Endodermal cell (in vitro differentiated cells): ENCODE measurements around the gene DPP8. TPM values are rescaled to one million over a fixed set of nuclear protein-coding genes. Genes with fewer than 3 reads are reported as not detected.

Experiments
- DNase-seq: peaks from one replicate; pipeline ENCODE4 v3.0.0-alpha.2; 2017
- H3K27ac ChIP-seq: 2 replicates; pipeline ENCODE4 v1.5.1; 2013; ENCODE audit warnings: mild to moderate bottlenecking, low read depth, low read length, moderate library complexity
- H3K27me3 ChIP-seq: 2 replicates; pipeline ENCODE4 v1.6.1; 2013; ENCODE audit warnings: mild to moderate bottlenecking, low read length, moderate library complexity; ENCODE audit not compliant: insufficient read depth, control insufficient read depth, poor library complexity, severe bottlenecking
- H3K36me3 ChIP-seq: 2 replicates; pipeline ENCODE4 v1.7.0; 2013; ENCODE audit warnings: mild to moderate bottlenecking, low read length, moderate library complexity; ENCODE audit not compliant: control insufficient read depth, insufficient read depth
- H3K4me1 ChIP-seq: one replicate; pipeline ENCODE4 v1.7.0; 2013; ENCODE audit warnings: low read length; ENCODE audit not compliant: control insufficient read depth, insufficient read depth
- H3K4me3 ChIP-seq: 2 replicates; pipeline ENCODE4 v1.5.1; 2013; ENCODE audit warnings: mild to moderate bottlenecking, low read length, moderate library complexity
- H3K9ac ChIP-seq: 2 replicates; pipeline ENCODE4 v1.6.1; 2013; ENCODE audit warnings: mild to moderate bottlenecking, low read length, moderate library complexity; ENCODE audit not compliant: poor library complexity, severe bottlenecking; ENCODE audit errors: extremely low read depth
- H3K9me3 ChIP-seq: 2 replicates; pipeline ENCODE4 v1.6.1; 2013; ENCODE audit warnings: mild to moderate bottlenecking, low read length, moderate library complexity; ENCODE audit not compliant: control insufficient read depth
- H3K27ac Mint-ChIP-seq: 2 replicates; pipeline ENCODE4 v1.8.0; 2020; ENCODE audit warnings: mixed read lengths
- H3K27me3 Mint-ChIP-seq: 2 replicates; pipeline ENCODE4 v1.8.0; 2021; ENCODE audit warnings: mild to moderate bottlenecking, mixed read lengths; ENCODE audit not compliant: insufficient read depth
- H3K36me3 Mint-ChIP-seq: 2 replicates; pipeline ENCODE4 v1.8.0; 2020; ENCODE audit warnings: low read depth, mixed read lengths
- H3K4me1 Mint-ChIP-seq: 2 replicates; pipeline ENCODE4 v1.8.0; 2020; ENCODE audit warnings: mixed read lengths
- H3K4me3 Mint-ChIP-seq: 2 replicates; pipeline ENCODE4 v1.8.0; 2020; ENCODE audit warnings: mild to moderate bottlenecking, moderate library complexity, mixed read lengths
- H3K9me3 Mint-ChIP-seq: 2 replicates; pipeline ENCODE4 v1.8.0; 2020; ENCODE audit warnings: mild to moderate bottlenecking, mixed read lengths
- CTCF ChIP-seq: fragments of 200-600 bp; sonication (generic); conservative IDR thresholded peaks from 2 replicates; pipeline ENCODE4 v1.5.0; 2021; ENCODE audit warnings: antibody characterized with exemption, mild to moderate bottlenecking
- WGBS, 2 experiments: methylation state at CpG; one replicate each; pipeline versions ENCODE4 v1.1.5 to v1.1.7; 2013; ENCODE audit warnings: missing lambda C conversion rate in 2 of 2, mixed read lengths in 1 of 2; ENCODE audit not compliant: insufficient coverage in 1 of 2, insufficient read length in 1 of 2; 5-methylcytosine and 5-hydroxymethylcytosine counted together
- total RNA-seq, 2 donors: library from RNA; stranded (reverse); fragmentation: NEBNext Ultra II Directional in 1 of 2; extraction: Animal tissue kit (Norgen Biotek cat#: 25700) in 1 of 2; gene quantifications; 2 replicates in 1 of 2; 3 replicates in 1 of 2; pipeline ENCODE4 v1.2.1, GENCODE V29; 2021

Gene DPP8
- total RNA-seq, 2 donors from 2014 or later, result 31.8 to 34.9 TPM

DNA sequence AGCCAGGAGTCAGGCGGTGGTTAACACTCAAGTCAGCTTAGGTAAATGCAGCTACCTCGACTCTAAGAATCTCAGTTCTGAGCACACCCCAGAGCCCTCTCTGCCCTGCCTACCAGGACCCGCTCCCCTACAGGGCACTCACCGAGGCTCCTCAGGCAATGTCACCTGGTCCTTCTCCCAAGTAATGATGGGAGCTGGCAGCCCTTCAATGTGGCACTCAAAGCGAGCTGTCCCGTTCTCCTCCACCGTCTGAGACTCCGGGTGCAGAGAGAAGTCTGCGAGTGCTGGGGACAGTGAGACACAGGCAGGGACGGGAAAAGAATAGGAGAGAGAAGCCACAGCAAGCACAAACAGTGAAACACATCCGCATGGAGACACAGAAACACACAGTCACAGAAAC, 107.5 kb downstream of the DPP8 start:
- no peak overlapping the region for H3K27ac Mint-ChIP-seq
- Histone ChIP-seq H3K4me3 (no peak overlapping the region), H3K27ac (no peak overlapping the region), H3K36me3 (peaks cover 25% of the 10 kb centered on the region), H3K27me3 (no peaks in the 10 kb centered on the region), H3K9ac (no peak overlapping the region), H3K4me1 (peaks cover 18% of the 10 kb centered on the region), H3K9me3 (no peaks in the 10 kb centered on the region)
- H3K36me3 Mint-ChIP-seq, result peaks cover 9% of the 10 kb centered on the region
- no peak overlapping the region for H3K4me3 Mint-ChIP-seq
- WGBS, 2 experiments, result 94 to 99% methylated on average over 10 to 11 of the region's 11 CpGs
- H3K27me3 Mint-ChIP-seq, result no peaks in the 10 kb centered on the region
- H3K9me3 Mint-ChIP-seq, result no peaks in the 10 kb centered on the region
- DNase-seq, result no peak
- no peak for TF ChIP-seq CTCF
- H3K4me1 Mint-ChIP-seq, result peaks cover 31% of the 10 kb centered on the region

DNA sequence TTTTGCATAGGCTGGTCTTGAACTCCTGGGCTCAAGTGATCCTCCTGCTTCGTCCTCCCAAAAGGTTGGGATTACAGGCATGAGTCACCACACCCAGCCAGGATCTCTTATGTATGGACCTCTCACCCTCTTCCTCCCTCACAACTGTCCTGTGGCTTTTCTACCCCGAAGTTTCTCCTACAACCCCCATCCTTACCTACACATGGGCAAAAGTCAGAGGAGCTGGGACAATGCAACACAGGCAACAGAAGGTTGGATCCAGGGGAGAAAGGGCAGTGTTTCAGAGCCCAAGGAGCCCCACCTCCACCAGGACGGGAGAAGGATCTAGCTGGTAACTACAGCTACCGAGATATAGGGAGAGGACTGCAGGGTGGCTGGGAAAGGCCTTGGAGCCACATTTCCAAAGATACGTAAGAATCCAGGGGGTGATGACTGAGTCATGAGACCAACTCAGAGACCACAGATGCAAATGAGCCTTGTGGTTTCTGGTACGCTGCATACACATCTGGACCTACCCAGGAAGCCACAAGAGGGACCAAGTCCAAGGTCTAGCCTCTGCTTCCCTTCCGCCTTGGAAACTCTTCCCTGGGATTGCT, 108.4 kb downstream of the DPP8 start:
- H3K27me3 Mint-ChIP-seq, result no peaks in the 10 kb centered on the region
- WGBS, 2 experiments, result 92 to 93% methylated on average over 5 to 7 of the region's 7 CpGs
- DNase-seq, result no peak
- H3K9ac ChIP-seq, result no peak overlapping the region
- no peaks in the 10 kb centered on the region for H3K9me3 Mint-ChIP-seq
- H3K4me1 Mint-ChIP-seq, result peaks cover 27% of the 10 kb centered on the region
- TF ChIP-seq CTCF, result no peak
- H3K27ac Mint-ChIP-seq, result peak overlapping the region; percentile 15
- H3K27ac ChIP-seq, result no peak overlapping the region
- H3K4me3 ChIP-seq, result no peak overlapping the region
- no peaks in the 10 kb centered on the region for H3K9me3 ChIP-seq
- H3K36me3 Mint-ChIP-seq, result peaks cover 9% of the 10 kb centered on the region
- H3K27me3 ChIP-seq, result no peaks in the 10 kb centered on the region
- peaks cover 9% of the 10 kb centered on the region for H3K4me1 ChIP-seq
- H3K4me3 Mint-ChIP-seq, result no peak overlapping the region
- peaks cover 25% of the 10 kb centered on the region for H3K36me3 ChIP-seq

DNA sequence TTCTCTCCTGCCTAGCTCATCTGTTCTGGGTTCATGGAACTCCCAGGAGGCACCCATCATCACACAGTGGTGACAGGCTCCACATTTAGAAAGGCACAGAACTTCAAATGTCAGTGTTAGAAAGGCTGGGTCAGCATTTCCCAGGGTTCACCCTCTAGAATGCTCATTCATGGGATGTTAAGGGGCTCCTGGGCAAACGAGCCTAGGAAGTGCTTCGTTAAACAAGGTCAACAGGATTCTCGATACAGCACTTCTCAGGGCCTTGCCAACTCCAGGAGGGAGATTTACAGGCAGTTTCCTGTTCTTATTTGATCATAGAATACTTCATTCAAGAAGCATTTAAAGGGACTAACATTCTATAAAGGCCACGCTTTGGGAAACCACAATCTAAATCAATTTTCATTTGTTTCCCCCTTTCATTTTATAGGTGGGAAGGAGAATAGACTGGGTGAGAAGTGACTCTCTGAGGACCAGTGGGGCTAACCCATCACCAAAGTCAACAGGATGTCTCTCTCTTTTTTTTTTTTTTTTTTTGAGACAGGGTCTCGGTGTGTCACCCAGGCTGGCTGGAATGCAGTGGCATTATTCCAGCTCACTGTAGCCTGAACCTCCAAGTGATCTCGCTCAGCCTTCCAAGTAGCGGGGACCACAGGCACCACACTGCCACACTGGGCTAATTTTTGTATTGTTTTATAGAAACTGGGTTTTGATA, 109.0 kb downstream of the DPP8 start:
- Histone ChIP-seq H3K27me3 (no peaks in the 10 kb centered on the region), H3K4me1 (peaks cover 6% of the 10 kb centered on the region), H3K9ac (no peak overlapping the region), H3K4me3 (no peak overlapping the region), H3K36me3 (peaks cover 25% of the 10 kb centered on the region), H3K27ac (no peak overlapping the region), H3K9me3 (no peaks in the 10 kb centered on the region)
- no peaks in the 10 kb centered on the region for H3K27me3 Mint-ChIP-seq
- H3K9me3 Mint-ChIP-seq, result no peaks in the 10 kb centered on the region
- DNase-seq, result no peak
- no peak for TF ChIP-seq CTCF
- WGBS, 2 experiments, result 88 to 90% methylated on average over 5 to 6 of the region's 7 CpGs
- H3K36me3 Mint-ChIP-seq, result peaks cover 9% of the 10 kb centered on the region
- no peak overlapping the region for H3K4me3 Mint-ChIP-seq
- no peak overlapping the region for H3K27ac Mint-ChIP-seq
- H3K4me1 Mint-ChIP-seq, result peaks cover 26% of the 10 kb centered on the region
